HCT116 (cell line): ENCODE results near the gene MSI2. TPM values are rescaled to one million over a fixed set of nuclear protein-coding genes. Genes with fewer than 3 reads are reported as not detected.
A peak's percentile ranks its signal among the peaks of the same experiment; 100 is the strongest.

Experiments used
- ATAC-seq: fragments of 200-7000 bp; cut with Tn5 transposase; 2 replicates; pipeline ENCODE4 v1.9.1; 2020; ENCODE audit warnings: mild to moderate bottlenecking, moderate library complexity
- BruUV-seq: library from RNA; stranded (reverse); fragments of 400-500 nt; replicated peaks from 2 replicates; lab custom pipeline; 2021; lab: Mats Ljungman, UMichigan
- CTCF ChIA-PET: fragments of 300-600 bp; sonication (Branson Sonifier 250); formaldehyde crosslinking; loops from one replicate; lab custom pipeline; 2021; ENCODE audit warnings: antibody characterized with exemption; lab: Charles Lee
- POLR2A ChIA-PET: fragments of 300-600, 350-600 bp; sonication (Branson Sonifier 250); formaldehyde crosslinking; loops from one replicate; lab custom pipeline; 2021; ENCODE audit warnings: antibody characterized with exemption; lab: Charles Lee
- RAD21 ChIA-PET, 2 experiments: fragments of 300-600 bp; sonication (Branson Sonifier 250); formaldehyde crosslinking; loops; one replicate each; lab custom pipeline; 2023; ENCODE audit warnings: low total read pairs in 2 of 2; ENCODE audit not compliant: uncharacterized antibody in 2 of 2, unreplicated experiment in 2 of 2, low non-redundant PET in 1 of 2; lab: Charles Lee
- DNase-seq: peaks from one replicate; pipeline ENCODE4 v3.0.0-alpha.2; 2010; ENCODE audit warnings: low read depth, low spot score
- H2AFZ ChIP-seq: fragments of 200-600 bp; shearing (Covaris generic), sonication (generic); 2 replicates; pipeline ENCODE4 v1.6.1; 2017; ENCODE audit warnings: low read depth, mixed run types, mixed read lengths, antibody characterized with exemption, low read length; ENCODE audit not compliant: poor library complexity, severe bottlenecking
- H3K27ac ChIP-seq: 2 replicates; pipeline ENCODE4 v1.5.1; 2012; ENCODE audit warnings: low read depth, low read length
- H3K27me3 ChIP-seq: fragments of 200-600 bp; sonication (generic); 2 replicates; pipeline ENCODE4 v1.6.1; 2016; ENCODE audit warnings: mixed run types, low read length, mixed read lengths; ENCODE audit not compliant: insufficient read depth
- H3K36me3 ChIP-seq, 2 experiments: fragments of 200-500 bp in 1 of 2; fragments of 200-600 bp in 1 of 2; sonication (Bioruptor generic) in 1 of 2; sonication (generic) in 1 of 2; 2 replicates each; pipeline versions ENCODE4 v1.5.1 to v1.6.1; 2014 to 2016; ENCODE audit warnings: low read length in 2 of 2, inconsistent platforms in 1 of 2, mixed read lengths in 1 of 2, mixed run types in 1 of 2; ENCODE audit not compliant: insufficient read depth in 2 of 2, control insufficient read depth in 1 of 2
- H3K4me1 ChIP-seq, 2 experiments: fragments of 200-600 bp in 1 of 2; sonication (generic) in 1 of 2; 2 replicates each; pipeline versions ENCODE4 v1.5.1 to v1.6.1; 2012 to 2017; ENCODE audit warnings: low read length in 2 of 2, inconsistent platforms in 1 of 2, mild to moderate bottlenecking in 1 of 2, mixed read lengths in 1 of 2, mixed run types in 1 of 2, moderate library complexity in 1 of 2; ENCODE audit not compliant: insufficient read depth in 2 of 2, control insufficient read depth in 1 of 2
- H3K4me2 ChIP-seq: fragments of 200-600 bp; sonication (generic); 2 replicates; pipeline ENCODE4 v1.6.1; 2017; ENCODE audit warnings: mixed run types, low read length, mixed read lengths
- H3K4me3 ChIP-seq, 2 experiments: fragments of 200-600 bp in 1 of 2; sonication (generic) in 1 of 2; replicated peaks in 1 of 2; 2 replicates each; pipeline ENCODE4 v1.5.1; 2011 to 2016; ENCODE audit warnings: low read length in 2 of 2, control low read depth in 1 of 2, low read depth in 1 of 2, mild to moderate bottlenecking in 1 of 2, mixed read lengths in 1 of 2, mixed run types in 1 of 2
- H3K79me2 ChIP-seq: fragments of 200-600 bp; sonication (generic); 2 replicates; pipeline ENCODE4 v1.6.1; 2017; ENCODE audit warnings: mild to moderate bottlenecking, mixed run types, low read length, moderate library complexity, mixed read lengths; ENCODE audit not compliant: insufficient read depth
- H3K9ac ChIP-seq: fragments of 200-600 bp; sonication (generic); 2 replicates; pipeline ENCODE4 v1.6.1; 2016; ENCODE audit warnings: low read length, mixed read lengths
- H3K9me2 ChIP-seq: fragments of 200-600 bp; sonication (generic), shearing (Covaris generic); 2 replicates; pipeline ENCODE4 v1.6.1; 2017; ENCODE audit warnings: mixed run types, mild to moderate bottlenecking, moderate library complexity; ENCODE audit not compliant: insufficient read depth
- H3K9me3 ChIP-seq, 2 experiments: fragments of 200-500 bp in 1 of 2; fragments of 200-600 bp in 1 of 2; sonication (Bioruptor generic) in 1 of 2; sonication (generic) in 1 of 2; 2 replicates each; pipeline ENCODE4 v1.6.1; 2014 to 2017; ENCODE audit warnings: low read length in 2 of 2, mixed read lengths in 2 of 2, inconsistent platforms in 1 of 2, low read depth in 1 of 2, mild to moderate bottlenecking in 1 of 2, mixed run types in 1 of 2, moderate library complexity in 1 of 2; ENCODE audit not compliant: control insufficient read depth in 1 of 2, insufficient read depth in 1 of 2
- H4K20me1 ChIP-seq: fragments of 200-600 bp; sonication (generic), shearing (Covaris generic); 2 replicates; pipeline ENCODE4 v1.6.1; 2017; ENCODE audit warnings: mixed run types, mild to moderate bottlenecking, moderate library complexity; ENCODE audit not compliant: insufficient read depth
- ATF3 ChIP-seq: IDR thresholded peaks from 2 replicates; pipeline ENCODE4 v1.6.1; 2012
- CBX3 ChIP-seq: IDR thresholded peaks from 2 replicates; pipeline ENCODE4 v1.6.1; 2012; ENCODE audit warnings: low read depth
- CEBPB ChIP-seq: IDR thresholded peaks from 2 replicates; pipeline ENCODE4 v1.6.1; 2012; ENCODE audit warnings: low read depth
- CTCF ChIP-seq, 3 experiments: fragments of 200-600 bp in 1 of 3; sonication (generic) in 1 of 3; IDR thresholded peaks in 2 of 3; conservative IDR thresholded peaks in 1 of 3; 2 replicates each; pipeline ENCODE4 v1.5.1; 2012 to 2017; ENCODE audit warnings: low read depth in 2 of 3, low read length in 2 of 3, antibody characterized with exemption in 1 of 3, borderline replicate concordance in 1 of 3, control low read depth in 1 of 3, mild to moderate bottlenecking in 1 of 3, mixed read lengths in 1 of 3, mixed run types in 1 of 3, moderate library complexity in 1 of 3; ENCODE audit not compliant: insufficient read depth in 1 of 3
- EGR1 ChIP-seq: IDR thresholded peaks from 2 replicates; pipeline ENCODE4 v1.6.1; 2012; ENCODE audit warnings: low read depth
- ELF1 ChIP-seq: IDR thresholded peaks from 2 replicates; pipeline ENCODE4 v1.6.1; 2012; ENCODE audit warnings: low read depth, borderline replicate concordance
- EZH2 ChIP-seq: fragments of 200-600 bp; sonication (generic); IDR thresholded peaks from 2 replicates; pipeline ENCODE4 v1.6.1; 2017; ENCODE audit warnings: antibody characterized with exemption, mixed run types
- EZH2phosphoT487 ChIP-seq: fragments of 200-600 bp; IDR thresholded peaks from 2 replicates; pipeline ENCODE4 v1.6.1; 2018; ENCODE audit warnings: antibody characterized with exemption, borderline replicate concordance
- FOSL1 ChIP-seq: IDR thresholded peaks from 2 replicates; pipeline ENCODE4 v1.6.1; 2012; ENCODE audit warnings: low read depth
- JUND ChIP-seq: IDR thresholded peaks from 2 replicates; pipeline ENCODE4 v1.6.1; 2012
- MAX ChIP-seq: IDR thresholded peaks from 2 replicates; pipeline ENCODE4 v1.6.1; 2012
- POLR2A ChIP-seq: IDR thresholded peaks from 2 replicates; pipeline ENCODE4 v1.7.0; 2011; ENCODE audit warnings: borderline replicate concordance; ENCODE audit not compliant: insufficient read depth, insufficient read length; ENCODE audit errors: extremely low read depth
- POLR2AphosphoS5 ChIP-seq: IDR thresholded peaks from 2 replicates; pipeline ENCODE4 v1.6.1; 2011; ENCODE audit warnings: mild to moderate bottlenecking, low read depth, low read length, moderate library complexity
- RAD21 ChIP-seq: IDR thresholded peaks from 2 replicates; pipeline ENCODE4 v1.6.1; 2012; ENCODE audit warnings: low read depth, mild to moderate bottlenecking
- SIN3A ChIP-seq: IDR thresholded peaks from 2 replicates; pipeline ENCODE4 v1.6.1; 2012; ENCODE audit warnings: low read depth
- SP1 ChIP-seq: IDR thresholded peaks from 2 replicates; pipeline ENCODE4 v1.6.1; 2012; ENCODE audit warnings: low read depth
- TCF7L2 ChIP-seq: IDR thresholded peaks from 2 replicates; pipeline ENCODE4 v1.7.0; 2011; ENCODE audit warnings: borderline replicate concordance, inconsistent platforms; ENCODE audit not compliant: insufficient read depth, insufficient read length; ENCODE audit errors: extremely low read depth
- YY1 ChIP-seq: IDR thresholded peaks from 2 replicates; pipeline ENCODE4 v1.6.1; 2011; ENCODE audit warnings: low read length, low read depth, moderate library complexity, mild to moderate bottlenecking; ENCODE audit not compliant: insufficient replicate concordance; ENCODE audit errors: extremely low read depth
- ZFX ChIP-seq: fragments of 450-650 bp; IDR thresholded peaks from 2 replicates; pipeline ENCODE4 v1.6.1; 2017
- ZNF274 ChIP-seq: fragments of 200-500 bp; sonication (Bioruptor generic); IDR thresholded peaks from 2 replicates; pipeline ENCODE4 v1.6.1; 2014; ENCODE audit warnings: mild to moderate bottlenecking, low read depth, low read length, inconsistent platforms
- intact Hi-C: fragments of 100-400 bp; cut with micrococcal nuclease; formaldehyde crosslinking; loops from 2 replicates; pipeline ENCODE4 v1.10.0; 2022
- total RNA-seq: library from RNA; stranded (reverse); gene quantifications from one replicate; pipeline ENCODE4 v1.2.1, GENCODE V29; 2021; ENCODE audit not compliant: unreplicated experiment

The MSI2 gene
- total RNA-seq, 1 experiment from 2014 or later = 137 TPM

GRCh38 chr17:57288773-57289121, 32.4 kb downstream of the MSI2 start:
- Histone ChIP-seq H3K36me3 (peaks cover 0 to 3% of the 10 kb centered on the region in 2 experiments; a peak in 1 of 4 replicates), H3K9ac (no peak overlapping the region), H3K4me1 (peaks cover 17 to 20% of the 10 kb centered on the region in 2 experiments), H4K20me1 (no peaks in the 10 kb centered on the region), H3K27ac (no peak overlapping the region), H3K9me3 (no peaks in the 10 kb centered on the region), H3K79me2 (peaks cover 45% of the 10 kb centered on the region; the same call in 1 of the 2 replicates)
- RAD21 ChIA-PET = no interaction called here
- no peak for DNase-seq
- no peak for ATAC-seq
- no TSS peak for BruUV-seq
- TF ChIP-seq SIN3A (no peak), FOSL1 (no peak), YY1 (no peak), EZH2 (no peak), ZNF274 (no peak), MAX (no peak), RAD21 (0 out of 2 replicates have a peak, but pooled peaks have one; percentile 20), CEBPB (no peak)
- TF ChIP-seq, all 23 proteins: peak for 1
- Histone ChIP-seq H3K9me2 (no peaks in the 10 kb centered on the region), H3K27me3 (no peaks in the 10 kb centered on the region), H3K4me3 (no peak overlapping the region), H2AFZ (no peak overlapping the region), H3K4me2 (no peak overlapping the region)
- ChIA-PET POLR2A (no interaction called here), CTCF (no interaction called here)
- intact Hi-C loops = no loop called here

GRCh38 chr17:57289130-57289529, 32.8 kb downstream of the MSI2 start:
- H3K27ac ChIP-seq = no peak overlapping the region
- H3K79me2 ChIP-seq = peaks cover 48% of the 10 kb centered on the region; the same call in 1 of the 2 replicates
- ATAC-seq (no peak), DNase-seq (no peak)
- no peaks in the 10 kb centered on the region for H3K27me3 ChIP-seq
- ChIA-PET POLR2A (no interaction called here), CTCF (no interaction called here), RAD21 (no interaction called here)
- peaks cover 0 to 3% of the 10 kb centered on the region in 2 experiments; a peak in 1 of 4 replicates for H3K36me3 ChIP-seq
- no peak overlapping the region for H3K4me2 ChIP-seq
- no peaks in the 10 kb centered on the region for H4K20me1 ChIP-seq
- no peaks in the 10 kb centered on the region for H3K9me3 ChIP-seq
- H3K9me2 ChIP-seq = no peaks in the 10 kb centered on the region
- no peak overlapping the region for H3K4me3 ChIP-seq
- no TSS peak for BruUV-seq
- no peak overlapping the region for H3K9ac ChIP-seq
- peaks cover 21 to 24% of the 10 kb centered on the region in 2 experiments for H3K4me1 ChIP-seq
- intact Hi-C loops = no loop called here
- no peak overlapping the region for H2AFZ ChIP-seq
- TF ChIP-seq CBX3 (no peak), ZNF274 (no peak), POLR2AphosphoS5 (no peak), TCF7L2 (no peak), MAX (no peak), CEBPB (no peak), CTCF (IDR thresholded peaks at IDR 0.05 in 2 of 3, conservative IDR thresholded peaks at IDR 0.05 in 1 of 3; ENCODE audit: borderline replicate concordance in 1 of 3, insufficient read depth in 1 of 3, low read depth in 2 of 3, low read length in 2 of 3) (no peak), YY1 (no peak), JUND (no peak), POLR2A (no peak), ELF1 (no peak), ATF3 (no peak), EGR1 (no peak), SP1 (no peak), FOSL1 (no peak), EZH2 (no peak), EZH2phosphoT487 (no peak), ZFX (no peak)
